GM12865 (cell line): ENCODE measurements around the gene TMEM39B.
"Not testable (repeated sequence)": the region's sequence is repeated elsewhere in the genome, so short reads cannot be mapped to it uniquely, and the experiment has no call there.

Source experiments
- DNase-seq: peaks from one replicate; pipeline ENCODE4 v3.0.0; 2010; ENCODE audit warnings: low read depth
- H3K4me3 ChIP-seq: 2 replicates; pipeline ENCODE4 v1.5.1; 2011; ENCODE audit warnings: mild to moderate bottlenecking, low read depth, low read length, control low read depth
- CTCF ChIP-seq: IDR thresholded peaks from 2 replicates; pipeline ENCODE4 v1.5.1; 2011; ENCODE audit warnings: low read length, control low read depth, low read depth, inconsistent platforms; ENCODE audit not compliant: insufficient read depth; ENCODE audit errors: missing control alignments

Gene TMEM39B

GRCh38 chr1:32082022-32082421 lies 9.3 kb downstream of the TMEM39B start:
- H3K4me3 ChIP-seq: no peak overlapping the region
- no peak for DNase-seq
- TF ChIP-seq CTCF: no peak

GRCh38 chr1:32086381-32086780 lies 13.6 kb downstream of the TMEM39B start:
- H3K4me3 ChIP-seq, DNase-seq: not testable (repeated sequence)

GRCh38 chr1:32091176-32091575 lies 18.4 kb downstream of the TMEM39B start:
- no peak for DNase-seq
- H3K4me3 ChIP-seq: no peak overlapping the region
- no peak for TF ChIP-seq CTCF

GRCh38 chr1:32091591-32091990 lies 18.9 kb downstream of the TMEM39B start:
- DNase-seq: no peak
- TF ChIP-seq CTCF: no peak
- no peak overlapping the region for H3K4me3 ChIP-seq

GRCh38 chr1:32094746-32095521 lies 22.2 kb downstream of the TMEM39B start:
- no peak for DNase-seq
- TF ChIP-seq CTCF: no peak
- H3K4me3 ChIP-seq: no peak overlapping the region

GRCh38 chr1:32099426-32099825 lies 26.7 kb downstream of the TMEM39B start:
- no peak for TF ChIP-seq CTCF
- no peak for DNase-seq
- no peak overlapping the region for H3K4me3 ChIP-seq

- no peak overlapping the region for H3K4me3 ChIP-seq
- no peak for DNase-seq
- TF ChIP-seq CTCF: no peak
Observed at GRCh38 chr1:32100359-32100758, 27.6 kb downstream of the TMEM39B start.
